HK-2 (cell line): ENCODE data around the gene PFKFB3.
"Not testable (repeated sequence)": the region's sequence is repeated elsewhere in the genome, so short reads cannot be mapped to it uniquely, and the experiment has no call there.

Source experiments
- DNase-seq: peaks from one replicate; pipeline ENCODE4 v3.0.0-alpha.2; 2018; ENCODE audit not compliant: unreplicated experiment

Gene PFKFB3

GRCh38 chr10:6272126-6272525, 69.4 kb downstream of the PFKFB3 start:
- no peak for DNase-seq

- DNase-seq = no peak
Observed at GRCh38 chr10:6273351-6273750, 70.6 kb downstream of the PFKFB3 start.

GRCh38 chr10:6274040-6274439, 71.3 kb downstream of the PFKFB3 start:
- DNase-seq = no peak

GRCh38 chr10:6274484-6274883, 71.8 kb downstream of the PFKFB3 start:
- no peak for DNase-seq

- peak; percentile 95 for DNase-seq
Observed at GRCh38 chr10:6275022-6275997, 72.6 kb downstream of the PFKFB3 start.

- DNase-seq = no peak
Observed at GRCh38 chr10:6276356-6276755, 73.6 kb downstream of the PFKFB3 start.

- no peak for DNase-seq
Observed at GRCh38 chr10:6278519-6279120, 75.9 kb downstream of the PFKFB3 start.

- peak; percentile 84 for DNase-seq
Observed at GRCh38 chr10:6279540-6280267, 77.0 kb downstream of the PFKFB3 start.

GRCh38 chr10:6280291-6280690, 77.6 kb downstream of the PFKFB3 start:
- peak; percentile 46 for DNase-seq

GRCh38 chr10:6282454-6282958, 79.8 kb downstream of the PFKFB3 start:
- DNase-seq = no peak

GRCh38 chr10:6283655-6284054, 80.9 kb downstream of the PFKFB3 start:
- no peak for DNase-seq

GRCh38 chr10:6290621-6291020, 87.9 kb downstream of the PFKFB3 start:
- DNase-seq = not testable (repeated sequence)

- DNase-seq = no peak
Observed at GRCh38 chr10:6292741-6293151, 90.0 kb downstream of the PFKFB3 start.

- DNase-seq = not testable (repeated sequence)
Observed at GRCh38 chr10:6296425-6296824, 93.7 kb downstream of the PFKFB3 start.

- no peak for DNase-seq
Observed at GRCh38 chr10:6296828-6297251, 94.1 kb downstream of the PFKFB3 start.

GRCh38 chr10:6297522-6297921, 94.8 kb downstream of the PFKFB3 start:
- no peak for DNase-seq

- DNase-seq = no peak
Observed at GRCh38 chr10:6297951-6298381, 95.2 kb downstream of the PFKFB3 start.

- no peak for DNase-seq
Observed at GRCh38 chr10:6298428-6298827, 95.7 kb downstream of the PFKFB3 start.

- DNase-seq = peak; percentile 87
Observed at GRCh38 chr10:6299234-6299633, 96.5 kb downstream of the PFKFB3 start.

GRCh38 chr10:6299743-6300105, 97.0 kb downstream of the PFKFB3 start:
- peak; percentile 25 for DNase-seq

GRCh38 chr10:6300106-6300783, 97.5 kb downstream of the PFKFB3 start:
- DNase-seq = peak; percentile 27
